ENCODE measurements around the gene ARHGAP15.
"Not testable (repeated sequence)": the region's sequence is repeated elsewhere in the genome, so short reads cannot be mapped to it uniquely, and the experiment has no call there.

Gene ARHGAP15

GRCh38 chr2:143128681-143129580 is at the start of gene ARHGAP15:
Gene ARHGAP15, plus strand, starts transcription at chr2:143129419.
- DNase-seq (ENCODE audit: low read depth) = peak; percentile 64

GRCh38 chr2:143081616-143082015 is 47.6 kb upstream of the ARHGAP15 start:
- DNase-seq (ENCODE audit: low read depth) = no peak

GRCh38 chr2:143083636-143084035 is 45.6 kb upstream of the ARHGAP15 start:
- no peak for DNase-seq (ENCODE audit: low read depth)

GRCh38 chr2:143084462-143084861 is 44.8 kb upstream of the ARHGAP15 start:
- DNase-seq (ENCODE audit: low read depth) = no peak

- no peak for DNase-seq (ENCODE audit: low read depth)
These were observed 44.0 kb upstream of the ARHGAP15 start for GRCh38 chr2:143085125-143085784.

GRCh38 chr2:143087033-143087432 is 42.2 kb upstream of the ARHGAP15 start:
- DNase-seq (ENCODE audit: low read depth) = no peak

DNA sequence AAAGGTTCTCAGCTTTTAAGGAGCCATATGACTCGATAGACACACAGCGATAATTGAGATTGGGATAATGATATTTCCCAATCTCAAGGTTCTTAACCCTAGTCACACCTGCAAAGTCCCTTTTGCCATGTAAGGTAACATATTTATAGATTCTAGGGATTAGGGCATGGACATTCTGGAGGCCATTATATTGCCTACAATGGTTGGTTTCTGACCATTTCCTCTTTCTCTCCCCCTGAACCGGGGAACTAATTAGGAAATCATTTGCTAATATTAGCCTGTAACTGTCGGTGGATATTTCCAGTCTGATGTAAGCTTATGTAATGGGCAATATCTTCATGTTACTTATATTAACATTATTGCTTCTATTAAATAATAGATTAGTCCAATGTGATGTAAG is 40.8 kb upstream of the ARHGAP15 start:
- no peak for DNase-seq (ENCODE audit: low read depth)

- not testable (repeated sequence) for DNase-seq (ENCODE audit: low read depth)
These were observed 39.7 kb upstream of the ARHGAP15 start for GRCh38 chr2:143089520-143089919.

- DNase-seq (ENCODE audit: low read depth) = peak; percentile 29
These were observed 18.3 kb upstream of the ARHGAP15 start for GRCh38 chr2:143110758-143111428.

GRCh38 chr2:143117225-143117624 is 12.0 kb upstream of the ARHGAP15 start:
- no peak for DNase-seq (ENCODE audit: low read depth)

- no peak for DNase-seq (ENCODE audit: low read depth)
These were observed 8.1 kb upstream of the ARHGAP15 start for GRCh38 chr2:143121079-143121478.

DNA sequence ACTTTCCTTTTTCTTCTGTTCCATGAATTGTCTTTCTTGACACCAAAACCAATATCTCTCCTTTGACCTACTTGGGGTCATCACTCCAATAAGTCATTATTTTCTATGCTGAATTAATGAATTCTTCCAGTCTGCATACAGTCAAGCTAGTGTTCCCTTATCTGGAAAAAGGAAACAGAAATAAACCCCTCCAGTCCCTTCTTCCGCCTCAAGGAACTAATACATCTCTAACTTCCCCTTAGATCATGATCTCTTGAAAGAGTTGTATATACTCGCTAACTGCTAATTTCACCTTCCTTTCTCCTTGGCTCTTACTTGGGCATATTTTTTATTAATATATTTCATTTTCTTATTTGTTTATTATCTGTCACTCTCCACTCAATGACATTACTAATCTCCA is 7.3 kb upstream of the ARHGAP15 start:
- no peak for DNase-seq (ENCODE audit: low read depth)

DNA sequence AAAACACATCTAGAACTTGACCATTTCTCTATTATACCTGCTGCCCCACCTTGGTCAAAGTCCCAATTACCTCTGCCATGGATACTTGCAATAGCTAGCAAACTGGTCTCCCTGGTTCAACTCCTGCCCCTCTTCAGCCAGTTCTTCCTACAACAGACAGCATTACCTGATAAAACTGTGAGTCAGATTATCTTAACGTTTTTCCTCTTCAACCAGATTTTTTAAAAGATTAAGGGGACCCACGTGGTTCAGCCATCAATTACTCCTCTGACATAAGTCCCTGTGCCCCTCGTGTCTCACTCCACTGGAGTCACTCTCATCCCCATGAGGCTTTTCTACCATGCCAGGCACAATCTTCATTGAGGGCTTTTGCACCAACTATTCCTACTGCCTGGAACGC is 5.3 kb upstream of the ARHGAP15 start:
- no peak for DNase-seq (ENCODE audit: low read depth)

DNA sequence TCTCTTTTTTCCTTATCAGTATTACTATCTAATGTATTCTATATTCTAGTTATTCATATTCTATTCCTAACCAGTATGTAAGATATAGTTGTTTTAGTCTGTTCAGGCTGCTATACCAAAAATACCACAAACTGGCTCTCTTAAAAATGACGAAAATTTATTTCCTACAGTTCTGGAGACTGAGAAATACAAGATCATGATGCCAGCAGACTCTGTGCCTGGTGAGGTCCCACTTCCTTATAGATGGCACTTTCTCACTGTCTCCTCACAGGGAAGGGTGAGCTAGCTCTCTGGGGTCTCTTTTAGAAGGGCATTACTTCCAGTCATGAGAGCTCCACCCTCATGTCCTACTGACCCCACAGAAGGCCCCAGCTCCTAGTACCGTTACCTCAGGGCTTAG is 4.8 kb upstream of the ARHGAP15 start:
- DNase-seq (ENCODE audit: low read depth) = no peak

DNA sequence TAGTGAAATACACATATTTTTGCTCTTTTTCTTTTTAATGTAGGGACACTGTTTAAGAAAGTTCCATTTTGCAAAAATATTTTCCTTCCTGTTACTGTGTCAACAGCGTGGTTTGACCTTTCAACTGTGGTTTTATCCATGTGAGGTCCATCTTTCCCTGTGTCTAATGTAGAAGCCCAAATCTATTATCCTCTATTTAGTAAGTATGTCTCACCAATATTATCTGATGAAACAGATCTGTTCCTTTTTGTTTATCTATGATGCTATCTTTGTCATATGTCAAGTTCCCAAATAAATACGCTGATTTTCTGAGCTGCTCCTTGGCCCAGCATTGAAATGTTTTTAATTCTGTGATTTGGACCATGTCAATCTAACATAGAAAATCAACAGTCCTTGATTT is 3.5 kb upstream of the ARHGAP15 start:
- no peak for DNase-seq (ENCODE audit: low read depth)

DNA sequence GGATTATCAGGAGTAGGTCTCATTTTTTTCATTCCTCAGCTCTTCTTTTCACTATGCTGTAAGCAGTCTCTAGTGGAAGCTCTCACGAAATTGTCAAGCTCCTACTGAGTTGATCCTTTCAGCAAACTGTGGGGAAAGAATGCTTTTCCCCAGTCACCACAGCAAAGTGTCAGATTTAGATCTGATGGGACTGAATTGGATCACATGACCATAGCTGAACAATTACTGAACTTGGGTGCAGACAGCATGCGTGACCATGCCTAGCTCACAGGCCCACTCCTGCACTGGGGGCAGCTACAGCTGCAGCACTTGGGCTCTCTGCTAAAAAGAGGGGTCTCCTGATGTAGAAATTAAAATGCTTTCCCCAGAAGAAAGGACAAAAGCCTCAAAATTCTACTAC is 3.1 kb downstream of the ARHGAP15 start:
- DNase-seq (ENCODE audit: low read depth) = no peak

GRCh38 chr2:143133783-143134182 is 4.6 kb downstream of the ARHGAP15 start:
- DNase-seq (ENCODE audit: low read depth) = no peak

GRCh38 chr2:143138292-143138691 is 9.1 kb downstream of the ARHGAP15 start:
- no peak for DNase-seq (ENCODE audit: low read depth)

GRCh38 chr2:143139835-143140393 is 10.7 kb downstream of the ARHGAP15 start:
- DNase-seq (ENCODE audit: low read depth) = no peak

GRCh38 chr2:143140864-143141661 is 11.8 kb downstream of the ARHGAP15 start:
- no peak for DNase-seq (ENCODE audit: low read depth)

- DNase-seq (ENCODE audit: low read depth) = no peak
These were observed 13.4 kb downstream of the ARHGAP15 start for GRCh38 chr2:143142598-143142997.

All from stimulated activated CD4-positive, alpha-beta T cell treated with anti-CD3 and anti-CD28 coated beads, Interleukin-2, amount 100 ng/mL, for 4 hours (primary cell).